D341Med (cell line): Measurements from ENCODE around the gene FAM53B.
A peak's percentile ranks its signal among the peaks of the same experiment; 100 is the strongest.
"Not testable (repeated sequence)": the region's sequence is repeated elsewhere in the genome, so short reads cannot be mapped to it uniquely, and the experiment has no call there.

Source experiments
- DNase-seq: peaks from one replicate; pipeline ENCODE4 v3.0.0; 2012; ENCODE audit warnings: low spot score

FAM53B gene, protein sequence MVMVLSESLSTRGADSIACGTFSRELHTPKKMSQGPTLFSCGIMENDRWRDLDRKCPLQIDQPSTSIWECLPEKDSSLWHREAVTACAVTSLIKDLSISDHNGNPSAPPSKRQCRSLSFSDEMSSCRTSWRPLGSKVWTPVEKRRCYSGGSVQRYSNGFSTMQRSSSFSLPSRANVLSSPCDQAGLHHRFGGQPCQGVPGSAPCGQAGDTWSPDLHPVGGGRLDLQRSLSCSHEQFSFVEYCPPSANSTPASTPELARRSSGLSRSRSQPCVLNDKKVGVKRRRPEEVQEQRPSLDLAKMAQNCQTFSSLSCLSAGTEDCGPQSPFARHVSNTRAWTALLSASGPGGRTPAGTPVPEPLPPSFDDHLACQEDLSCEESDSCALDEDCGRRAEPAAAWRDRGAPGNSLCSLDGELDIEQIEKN

DNA sequence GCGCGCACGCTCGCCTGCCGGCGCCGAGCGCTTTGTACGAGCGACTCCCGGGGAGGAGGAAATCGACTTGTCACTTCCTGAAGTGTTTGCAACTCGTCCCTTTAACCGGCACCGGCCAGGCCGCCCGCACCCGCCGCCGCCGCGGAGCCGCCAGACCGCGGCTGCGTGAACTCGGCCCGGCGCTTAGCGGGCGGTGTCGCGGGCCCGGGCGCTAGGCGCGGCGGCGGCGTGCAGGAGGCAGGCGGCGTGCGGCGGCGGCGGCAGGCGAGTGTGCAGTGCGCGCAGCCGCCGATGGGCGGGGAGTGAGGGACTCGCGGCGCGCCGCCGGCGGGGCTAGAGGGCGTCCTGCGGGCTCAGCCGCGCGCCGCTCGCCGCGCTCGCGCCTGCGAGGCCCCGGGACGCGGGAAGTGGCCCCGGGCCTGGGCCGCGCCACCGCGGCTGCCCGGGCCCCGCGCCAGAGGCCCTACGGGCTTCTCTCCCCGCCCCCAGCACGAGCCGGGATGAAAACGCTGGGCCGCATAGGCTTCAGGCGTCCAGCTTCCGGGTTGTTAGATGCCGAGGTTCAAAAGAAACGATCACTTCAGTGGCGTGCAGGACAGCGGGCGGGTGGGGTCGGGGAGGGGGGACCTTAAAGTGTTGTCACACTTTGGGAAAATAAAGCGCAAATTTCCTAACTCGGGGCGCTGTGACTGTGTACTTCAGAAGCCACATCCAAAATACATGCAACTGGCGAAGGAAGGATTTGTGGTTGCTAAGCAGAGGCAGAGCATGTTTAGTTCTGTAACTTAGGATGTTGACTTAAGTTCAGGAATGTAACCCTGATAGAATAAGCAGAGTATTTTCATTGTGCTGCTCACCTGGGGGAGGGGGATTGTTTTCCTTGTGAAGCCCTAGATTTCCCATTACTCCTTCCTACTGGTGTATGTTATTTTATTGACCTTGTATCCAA lies at the start of gene FAM53B:
FAM53B (minus strand) TSS at position 277 of the 949 bp plus-strand sequence. CDS start 37,665 bp downstream, outside the sequence.
- DNase-seq: peak; percentile 90

DNA sequence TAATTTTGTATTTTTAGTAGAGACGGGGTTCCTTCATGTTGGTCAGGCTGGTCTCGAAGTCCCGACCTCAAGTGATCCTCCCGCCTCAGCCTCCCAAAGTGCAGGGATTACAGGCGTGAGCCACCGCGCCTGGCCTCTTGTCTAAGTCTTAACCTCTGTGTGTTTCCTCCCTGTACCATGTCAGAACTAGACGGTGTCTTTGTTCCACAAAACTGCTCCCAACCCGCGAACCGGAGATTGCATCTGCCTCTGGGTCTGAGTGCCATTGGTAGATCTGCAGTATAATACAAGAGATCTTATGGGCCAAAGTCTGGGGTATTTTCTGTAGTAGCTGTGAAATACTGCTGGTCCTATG lies 48.8 kb upstream of the FAM53B start:
- DNase-seq: no peak

DNA sequence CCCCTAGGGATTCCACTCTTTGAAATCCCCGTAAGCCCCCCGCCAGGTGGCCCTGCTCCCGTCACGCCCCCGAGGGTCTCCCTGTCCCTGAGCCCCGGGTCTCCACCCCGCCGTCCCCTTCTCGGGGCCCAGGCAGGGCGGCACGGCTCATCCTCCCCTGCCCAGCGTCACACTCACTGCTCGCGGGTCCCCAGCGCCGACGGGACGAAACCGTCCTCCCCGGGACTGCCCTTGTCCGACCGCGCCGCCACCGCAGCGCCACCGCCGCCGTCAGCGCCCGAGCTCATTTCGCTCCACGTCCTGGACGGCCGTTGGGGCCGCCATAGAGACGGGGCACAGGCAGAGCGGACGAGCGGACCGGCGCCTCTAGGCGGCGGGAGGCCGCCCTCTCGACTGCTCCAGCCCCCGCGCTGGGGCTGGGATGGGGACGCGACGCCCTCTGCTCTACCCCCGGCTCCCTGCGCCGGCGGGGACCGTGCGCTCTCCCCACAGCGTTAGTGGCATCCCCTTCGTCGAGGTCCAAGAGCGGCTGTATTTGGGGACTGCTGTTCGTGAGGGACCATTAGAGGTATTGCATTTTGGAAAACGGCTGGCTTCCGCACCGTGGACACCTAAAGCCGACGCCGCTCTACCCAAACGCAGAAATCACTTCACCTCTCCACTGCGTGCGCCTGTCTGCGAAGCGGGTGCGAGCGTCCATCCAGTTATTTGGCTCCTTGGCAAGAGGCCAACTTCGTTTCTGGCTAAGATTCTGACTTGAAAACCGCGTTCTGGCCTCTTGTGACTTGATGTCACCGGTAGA lies 47.6 kb upstream of the FAM53B start, which contains the start of gene EEF1AKMT2:
EEF1AKMT2 (minus strand) TSS at position 341 of the 802 bp plus-strand sequence; CDS start at position 287, 54 bp downstream.
- peak; percentile 90 for DNase-seq

DNA sequence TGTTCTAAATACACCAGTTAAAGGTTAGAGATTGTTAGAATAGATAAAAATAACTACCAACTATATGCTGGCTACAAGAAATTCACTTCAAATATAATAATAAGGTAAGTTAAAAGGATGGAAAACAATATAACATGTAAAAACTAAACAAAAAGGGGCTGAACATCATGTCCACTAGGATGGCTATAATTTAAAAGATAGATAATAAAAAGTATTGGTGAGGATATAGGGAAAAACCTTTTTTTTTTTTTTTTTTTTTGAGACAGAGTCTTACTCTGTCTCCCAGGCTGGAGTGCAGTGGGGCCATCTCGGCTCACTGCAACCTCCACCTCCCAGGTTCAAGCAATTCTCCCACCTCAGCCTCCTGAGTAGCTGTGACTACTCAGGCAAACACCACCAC lies 38.7 kb upstream of the FAM53B start:
- DNase-seq: not testable (repeated sequence)

DNA sequence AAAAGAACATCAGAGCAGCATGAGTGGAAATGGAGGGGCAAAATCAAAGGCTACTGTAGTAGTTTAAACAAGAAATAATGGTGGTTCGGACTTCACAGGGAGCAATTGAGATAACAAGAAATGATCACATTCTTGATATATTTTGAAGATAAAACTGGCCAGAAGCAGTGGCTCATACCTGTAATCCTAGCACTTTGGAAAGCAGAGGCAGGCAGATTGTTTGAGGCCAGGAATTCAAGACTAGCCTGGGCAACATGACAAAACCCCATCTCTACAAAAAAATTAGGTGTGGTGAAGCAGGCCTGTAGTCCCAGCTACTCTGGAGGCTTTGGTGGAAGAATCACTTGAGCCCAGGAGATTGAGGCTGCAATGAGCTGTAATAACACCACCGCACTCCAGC lies 24.6 kb upstream of the FAM53B start:
- DNase-seq: no peak

DNA sequence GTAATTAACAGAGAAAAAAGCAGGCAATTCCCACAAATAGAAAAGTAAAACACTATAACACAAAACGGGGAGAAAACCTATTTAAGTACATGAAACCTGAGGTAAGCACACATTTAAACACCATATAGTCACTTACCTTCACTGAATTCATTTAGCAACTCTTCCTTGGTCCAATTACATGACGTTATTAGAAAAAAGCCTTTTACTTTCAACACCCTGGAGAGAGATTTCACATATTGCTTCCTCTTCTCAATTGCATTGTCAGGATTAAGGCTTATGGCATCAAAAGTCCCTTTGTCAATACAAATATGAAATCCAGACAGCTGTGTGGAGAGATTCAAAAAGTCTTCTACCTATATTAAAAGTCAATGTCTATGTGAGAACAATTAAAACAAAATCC lies 21.1 kb upstream of the FAM53B start:
- no peak for DNase-seq

DNA sequence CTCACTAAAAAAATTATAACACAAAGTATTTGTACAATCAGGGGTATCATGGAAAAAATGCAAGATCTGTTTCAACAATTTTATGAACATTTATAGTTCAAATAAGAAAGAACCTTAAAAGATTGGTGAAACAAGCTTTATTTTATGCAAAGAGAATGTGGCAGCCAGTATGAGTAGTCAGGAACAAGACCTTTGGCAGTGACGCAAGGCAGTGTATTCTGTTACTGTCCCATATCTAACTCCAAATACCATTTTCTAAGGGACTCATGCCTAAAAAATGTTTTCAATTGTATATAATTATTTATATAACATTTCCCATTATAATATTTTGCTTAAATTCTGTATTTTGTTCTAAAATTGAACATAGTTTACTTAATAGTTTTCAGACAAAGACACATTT lies 19.1 kb upstream of the FAM53B start:
- DNase-seq: no peak

DNA sequence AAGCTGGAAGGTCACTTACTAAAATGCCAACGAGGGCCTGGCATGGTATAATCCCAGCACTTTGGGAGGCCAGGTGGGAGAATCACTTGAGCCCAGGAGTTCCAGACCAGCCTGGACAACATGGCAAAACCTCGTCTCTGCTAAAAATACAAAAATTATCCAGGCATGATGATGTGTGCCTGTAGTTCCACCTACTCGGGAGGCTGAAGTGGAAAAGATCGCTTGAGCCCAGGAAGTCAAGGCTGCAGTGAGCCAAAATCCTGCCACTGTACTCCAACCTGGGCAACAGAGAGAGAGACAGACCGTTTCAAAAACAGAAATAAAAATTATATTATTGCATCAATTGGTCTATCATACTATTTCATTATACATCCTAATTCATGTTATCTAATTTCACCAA lies 18.1 kb upstream of the FAM53B start:
- no peak for DNase-seq

DNA sequence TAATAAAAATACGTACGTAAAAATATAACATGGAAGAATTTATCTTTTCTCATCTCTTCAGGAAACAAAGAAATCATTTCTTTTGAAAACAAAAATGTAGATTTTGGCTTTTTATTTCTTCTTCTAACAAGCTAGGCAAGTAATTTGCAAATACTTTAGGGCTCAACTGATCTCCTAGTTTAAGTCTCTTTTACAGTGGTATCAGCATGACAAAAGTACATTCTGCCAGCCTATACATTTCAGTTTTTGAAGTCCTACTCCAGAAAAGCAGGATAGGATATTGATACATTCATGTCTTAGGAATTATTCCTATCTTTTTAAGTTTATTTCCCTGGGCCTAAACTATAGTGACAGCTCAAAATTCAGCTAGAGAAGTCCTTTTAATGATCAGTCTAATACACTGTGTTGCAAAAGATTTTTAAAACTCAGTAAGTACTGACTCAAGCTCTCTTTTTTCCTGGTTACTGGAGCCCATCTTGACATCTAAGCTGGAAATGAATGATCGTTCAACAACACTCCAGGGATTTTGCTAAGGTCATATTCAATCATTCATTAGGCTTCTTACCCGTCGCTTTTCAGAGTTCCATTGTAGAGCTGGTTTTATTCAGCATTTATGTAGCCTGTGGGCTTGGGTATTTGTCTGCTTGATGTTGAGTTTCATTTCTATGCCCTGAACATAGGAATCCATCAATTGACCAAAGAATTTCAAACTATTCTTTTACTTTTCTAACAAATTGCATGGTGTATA lies 12.2 kb upstream of the FAM53B start:
- no peak for DNase-seq

DNA sequence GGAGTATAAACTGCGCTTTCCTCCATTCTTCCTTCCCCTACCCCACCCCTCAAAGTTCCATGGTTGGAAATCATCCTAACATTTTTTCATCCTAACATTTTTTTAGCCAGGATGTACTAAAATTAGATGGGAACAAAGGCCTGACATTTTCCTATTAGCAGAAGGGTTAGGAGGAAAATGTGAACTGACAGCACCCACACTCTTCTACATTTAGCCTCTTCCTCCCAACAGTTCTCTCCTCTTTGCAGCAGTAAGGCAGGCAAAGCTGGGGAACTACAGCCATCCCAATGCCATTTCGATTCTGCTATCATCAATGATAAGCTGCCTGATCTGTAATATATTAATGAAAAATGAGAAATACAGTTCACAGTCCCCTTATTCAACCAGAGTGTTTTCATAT lies 11.4 kb upstream of the FAM53B start:
- no peak for DNase-seq

DNA sequence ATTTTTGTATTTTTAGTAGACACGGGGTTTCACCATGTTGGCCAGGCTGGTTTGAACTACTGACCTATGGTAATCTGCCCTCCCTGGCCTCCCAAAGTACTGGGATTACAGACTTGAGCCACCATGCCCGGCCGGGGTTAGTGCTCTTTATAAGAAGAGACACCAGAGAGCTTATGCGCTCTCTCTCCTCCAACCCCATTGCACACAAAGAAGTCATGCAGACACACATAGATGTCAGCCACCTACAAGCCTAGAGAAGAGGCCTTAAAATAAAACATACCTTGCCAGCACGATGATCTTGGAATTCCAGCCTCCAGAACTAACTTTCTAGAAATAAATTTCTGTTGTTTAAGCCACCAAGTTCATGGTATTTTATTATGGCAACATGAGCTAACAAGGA lies 10.0 kb upstream of the FAM53B start:
- DNase-seq: no peak

DNA sequence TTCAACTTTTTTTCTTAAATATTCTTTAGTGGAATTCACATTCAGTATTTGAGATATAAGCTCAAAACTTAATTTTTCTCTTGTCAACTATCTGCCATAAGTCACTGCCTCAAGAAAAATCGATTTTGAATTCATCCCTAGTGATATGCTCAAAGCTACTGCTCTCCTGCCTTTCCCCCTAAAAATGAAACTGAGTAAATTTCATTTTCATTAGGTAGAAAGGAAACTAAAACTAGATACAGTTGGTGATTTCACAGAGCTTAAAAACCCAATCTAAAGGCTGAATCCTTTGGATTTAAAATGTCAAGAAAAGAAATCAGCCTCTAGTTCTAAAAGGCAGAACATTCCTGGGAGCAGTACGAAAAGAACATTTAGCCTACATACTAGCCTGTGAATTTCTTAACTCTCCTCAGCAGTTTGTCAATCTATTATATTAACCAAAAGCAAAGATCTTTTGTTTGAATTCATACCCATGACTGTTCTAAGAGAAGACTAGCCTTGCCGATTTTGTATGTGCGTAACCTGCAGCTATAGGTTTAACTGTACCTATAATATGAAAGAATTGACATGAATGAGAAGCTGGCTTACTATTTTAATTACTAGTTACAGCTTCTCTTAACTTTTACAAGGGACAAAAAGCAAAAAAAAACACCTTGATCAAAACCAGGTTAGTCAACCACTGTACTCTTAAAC lies 4.9 kb upstream of the FAM53B start:
- DNase-seq: no peak

DNA sequence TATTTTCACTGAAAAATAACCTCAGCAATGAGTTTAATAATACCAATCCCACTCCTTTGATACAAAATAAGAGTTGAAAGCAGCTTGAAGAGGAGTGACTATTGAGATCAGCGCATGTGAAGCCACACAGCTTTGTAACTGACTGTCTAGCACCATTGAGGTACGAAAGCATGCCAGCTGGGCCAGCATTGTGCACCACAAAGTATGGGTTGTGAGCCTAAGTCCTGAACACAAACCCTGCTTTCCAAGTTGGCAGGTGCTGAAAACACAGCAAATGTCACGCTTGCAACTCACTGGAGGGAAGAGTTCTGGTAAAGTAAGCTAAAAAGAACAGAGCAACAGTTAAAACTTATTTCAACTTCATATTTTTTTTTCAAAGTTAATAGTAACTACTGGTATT lies 4.0 kb upstream of the FAM53B start:
- DNase-seq: no peak

DNA sequence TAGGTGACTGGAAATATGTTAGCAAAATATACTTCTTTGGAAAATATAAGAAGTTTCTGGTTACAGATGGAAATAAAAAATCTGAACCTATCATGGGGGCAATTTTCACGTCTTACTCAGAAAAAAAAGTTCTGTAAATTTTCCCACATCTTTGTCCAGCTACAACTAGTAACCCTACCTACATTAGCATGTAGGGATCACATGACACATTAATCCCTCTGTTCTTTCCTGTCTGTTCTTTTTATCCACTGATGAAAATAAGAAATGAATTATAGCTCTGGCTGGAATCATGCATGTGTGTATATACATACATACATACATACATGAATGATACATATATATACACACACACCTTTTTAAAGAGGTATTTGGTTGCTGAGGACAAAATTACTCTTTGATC lies 3.6 kb upstream of the FAM53B start:
- no peak for DNase-seq

DNA sequence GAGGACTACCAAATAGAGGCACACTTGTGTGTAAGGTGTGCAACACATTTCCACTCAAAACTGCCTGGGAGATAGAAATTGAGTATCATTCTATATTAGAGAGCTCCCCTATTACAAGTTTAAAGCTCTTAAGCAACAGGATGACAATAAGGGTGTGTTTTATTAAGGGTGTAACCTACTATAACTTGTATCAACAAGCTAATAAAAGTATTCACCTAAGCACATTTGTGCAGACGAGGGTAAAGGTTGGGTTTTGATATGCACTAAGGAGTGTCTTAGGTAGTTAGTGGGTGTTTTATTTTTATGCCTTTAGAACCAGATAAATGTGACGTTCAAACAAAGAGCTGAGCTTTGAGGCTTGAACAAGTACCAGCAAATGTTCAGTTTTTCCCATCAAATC lies 2.8 kb upstream of the FAM53B start:
- no peak for DNase-seq

DNA sequence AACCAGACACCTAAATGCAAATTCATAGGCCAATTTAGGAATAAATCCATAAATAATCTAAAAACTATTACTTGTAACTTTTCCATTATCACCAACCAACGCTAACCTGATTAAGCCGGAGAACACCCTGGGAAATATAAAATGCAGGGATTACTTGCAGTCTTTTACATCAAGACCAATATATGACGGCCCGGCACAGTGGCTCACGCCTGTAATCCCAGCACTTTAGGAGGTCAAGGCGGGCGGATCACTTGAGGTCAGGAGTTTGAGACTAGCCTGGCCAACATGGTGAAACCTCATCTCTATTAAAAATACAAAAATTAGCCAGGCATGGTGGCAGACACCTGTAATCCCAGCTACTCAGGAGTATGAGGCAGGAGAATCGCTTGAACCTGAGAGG lies 2.3 kb upstream of the FAM53B start:
- not testable (repeated sequence) for DNase-seq

DNA sequence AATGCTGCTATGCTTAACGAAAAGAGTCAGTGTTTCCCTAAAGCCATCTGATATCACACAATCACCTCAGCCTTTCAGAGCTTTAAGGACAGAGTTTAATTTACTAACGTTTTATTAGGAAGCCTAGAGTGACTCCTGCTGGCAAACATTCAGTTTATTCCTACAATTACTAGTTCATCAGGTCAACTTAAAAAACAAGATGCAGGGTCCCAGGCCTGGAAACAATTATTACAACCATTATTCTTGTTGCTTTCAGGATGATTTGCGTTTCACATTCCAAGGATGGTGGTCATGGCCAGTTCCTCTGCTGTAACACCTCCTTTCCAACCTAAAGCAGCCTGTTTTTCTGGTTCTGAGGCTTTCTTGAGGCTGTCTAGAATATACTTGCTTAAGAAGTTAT lies 1.5 kb upstream of the FAM53B start:
- no peak for DNase-seq

DNA sequence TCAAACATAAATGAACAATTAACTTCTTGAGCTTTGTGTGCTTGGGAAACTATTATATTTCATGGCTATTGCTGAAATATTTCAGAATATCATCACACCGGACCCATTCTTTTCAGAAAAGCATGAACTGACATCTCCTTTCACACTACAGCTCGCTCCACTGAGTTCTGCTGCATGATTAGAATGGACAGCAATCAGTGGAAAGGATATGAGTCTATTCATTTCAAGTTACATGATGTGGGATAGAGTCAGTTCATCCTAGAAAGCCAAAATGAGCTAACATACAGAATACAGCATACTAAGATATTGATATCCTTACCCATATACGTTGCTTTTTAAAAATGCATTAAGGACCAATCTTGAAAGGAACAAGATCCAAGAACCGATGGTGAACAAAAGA lies 1.1 kb upstream of the FAM53B start:
- DNase-seq: no peak

DNA sequence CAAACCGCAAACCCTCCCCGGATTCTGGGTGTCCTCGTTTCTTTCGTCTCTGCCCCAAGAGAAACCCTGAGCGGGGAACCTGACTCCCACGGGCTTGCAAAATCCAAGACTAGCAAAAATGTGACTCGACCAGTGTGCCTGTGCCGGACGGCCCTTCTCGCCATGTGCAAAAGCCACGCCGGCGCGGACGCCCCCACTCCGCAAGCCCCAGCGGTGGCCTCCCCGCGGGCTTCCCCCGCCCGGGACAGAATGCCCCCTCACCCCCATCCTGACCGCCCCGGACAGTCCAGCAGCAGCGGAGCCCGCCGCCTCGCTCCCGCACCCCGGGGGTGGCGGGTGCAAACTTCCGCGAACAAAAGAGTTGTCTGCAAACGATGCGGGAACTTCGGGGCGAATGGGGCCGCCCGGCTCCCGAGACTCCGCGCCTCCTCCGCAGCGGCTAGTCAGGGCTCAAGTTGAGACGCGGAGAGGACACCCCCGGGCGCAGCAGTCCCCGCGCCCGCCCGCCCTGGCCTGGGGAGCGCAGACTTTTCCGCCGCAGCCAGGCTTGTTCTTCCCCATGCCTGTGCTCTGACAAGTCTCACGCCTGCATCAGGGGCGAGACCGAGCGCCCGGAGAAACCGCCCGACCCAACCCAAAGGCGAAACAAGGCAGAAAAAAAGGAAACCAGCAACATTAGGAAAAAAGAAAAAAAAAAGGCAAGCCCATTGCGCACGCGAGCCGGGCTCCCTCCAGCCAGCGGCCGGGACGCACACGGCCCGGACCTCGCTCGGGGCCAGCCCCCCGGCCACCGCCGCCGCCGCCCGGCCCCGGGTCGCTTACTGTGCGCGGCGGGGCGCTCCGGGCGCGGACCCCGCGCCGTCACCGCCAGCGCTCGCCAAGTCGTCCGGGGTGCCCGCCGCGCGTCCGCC lies 732 bp downstream of the FAM53B start:
- peak; percentile 62 for DNase-seq
